ENCODE data around the gene FAM53B.

The FAM53B gene

DNA sequence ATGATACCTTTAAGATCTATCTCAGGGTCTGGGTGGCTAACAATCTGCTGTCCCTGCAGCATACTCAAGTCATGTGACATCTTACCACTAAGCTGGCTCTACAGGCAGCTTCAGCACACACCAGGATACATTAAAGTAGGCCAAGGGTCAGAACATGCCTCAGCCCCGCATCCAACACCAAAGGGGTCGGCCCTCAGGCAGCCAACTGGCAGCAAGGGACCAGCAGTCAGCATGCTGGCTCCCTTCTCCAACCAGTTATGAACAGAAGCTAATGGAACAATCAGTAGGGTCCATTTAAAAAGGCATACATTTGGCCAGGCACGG, 37.1 kb downstream of the FAM53B start:
- no peak for DNase-seq

DNA sequence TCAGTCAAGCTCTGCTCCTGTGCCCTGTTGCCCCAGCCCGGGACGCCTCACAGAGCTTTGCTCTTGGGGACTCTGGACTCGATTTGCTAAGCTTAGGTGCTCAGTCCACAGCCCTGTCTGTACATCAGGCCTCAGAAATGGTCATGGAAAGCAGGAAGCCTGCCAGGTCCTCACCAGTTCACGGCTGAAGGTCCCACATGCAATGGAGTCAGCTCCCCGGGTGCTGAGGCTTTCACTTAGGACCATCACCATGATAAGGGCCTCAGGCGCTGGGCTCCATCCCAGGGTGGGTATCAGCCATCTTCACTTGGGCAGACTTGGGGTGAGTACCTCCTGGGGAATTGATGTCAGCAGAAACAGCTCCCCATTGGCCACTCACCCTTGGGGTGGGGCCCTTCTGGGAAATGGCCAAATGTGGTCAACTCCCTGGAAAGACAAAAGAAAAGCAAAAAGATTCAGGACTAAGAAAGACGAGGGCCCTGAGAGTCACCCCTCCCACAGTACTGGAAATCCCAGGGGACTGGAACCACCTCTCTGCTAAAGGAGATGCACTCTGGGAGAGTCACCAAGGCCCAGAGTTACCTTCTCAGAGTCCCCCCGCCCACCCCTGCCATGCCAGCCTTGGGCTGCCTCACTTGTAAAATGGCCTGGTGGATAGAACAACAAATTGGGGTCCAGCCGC, 37.6 kb downstream of the FAM53B start:
- DNase-seq = no peak

DNA sequence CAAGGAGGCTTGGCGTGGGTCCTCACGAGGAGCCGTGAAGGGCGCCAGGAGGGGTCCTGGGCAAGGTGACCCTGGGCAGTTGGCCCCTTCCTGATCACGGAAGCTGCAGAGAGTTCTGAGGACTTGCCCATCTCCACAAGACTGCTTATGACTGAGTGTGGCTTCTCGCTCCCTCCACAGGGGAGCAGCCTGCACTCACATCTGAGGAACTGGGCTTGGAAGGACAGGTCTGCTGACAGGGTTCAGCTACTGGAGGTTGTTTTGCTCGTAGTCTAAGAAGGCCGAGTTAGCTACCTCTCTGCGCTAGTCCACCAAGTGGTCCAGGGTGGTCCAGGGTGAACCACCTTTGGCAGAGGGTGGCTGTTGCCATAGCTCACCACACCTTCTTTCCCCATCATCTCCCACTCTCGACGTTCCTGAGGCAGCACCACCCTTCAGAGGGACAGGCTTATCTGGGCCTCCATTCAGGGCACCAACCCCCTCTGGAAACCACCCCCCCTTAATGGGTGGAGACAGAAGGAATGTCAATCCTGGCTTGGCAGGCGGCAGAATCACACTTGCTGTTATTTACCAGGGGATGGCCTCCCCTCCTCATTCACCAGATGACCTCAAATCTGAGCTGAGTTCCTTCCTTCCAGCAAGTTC, 38.2 kb downstream of the FAM53B start:
- DNase-seq = no peak

DNA sequence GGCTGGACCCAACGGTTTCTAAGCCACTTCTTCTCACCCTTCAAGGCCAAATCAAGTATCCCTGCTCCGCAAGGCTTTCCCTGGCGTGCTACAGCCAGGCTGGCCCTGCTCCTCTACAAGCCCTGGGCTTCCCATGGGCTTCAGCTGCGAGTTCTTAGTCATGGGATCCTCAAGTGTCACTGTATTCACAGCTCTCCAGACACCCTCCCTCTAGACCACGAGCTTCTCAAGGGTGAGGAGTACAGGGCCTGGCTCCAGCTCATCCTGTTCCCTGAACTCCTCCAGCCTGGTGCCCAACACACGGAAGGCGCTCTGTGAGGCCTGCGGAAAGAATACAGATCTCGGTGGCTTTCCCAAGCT, 38.8 kb downstream of the FAM53B start:
- no peak for DNase-seq

DNA sequence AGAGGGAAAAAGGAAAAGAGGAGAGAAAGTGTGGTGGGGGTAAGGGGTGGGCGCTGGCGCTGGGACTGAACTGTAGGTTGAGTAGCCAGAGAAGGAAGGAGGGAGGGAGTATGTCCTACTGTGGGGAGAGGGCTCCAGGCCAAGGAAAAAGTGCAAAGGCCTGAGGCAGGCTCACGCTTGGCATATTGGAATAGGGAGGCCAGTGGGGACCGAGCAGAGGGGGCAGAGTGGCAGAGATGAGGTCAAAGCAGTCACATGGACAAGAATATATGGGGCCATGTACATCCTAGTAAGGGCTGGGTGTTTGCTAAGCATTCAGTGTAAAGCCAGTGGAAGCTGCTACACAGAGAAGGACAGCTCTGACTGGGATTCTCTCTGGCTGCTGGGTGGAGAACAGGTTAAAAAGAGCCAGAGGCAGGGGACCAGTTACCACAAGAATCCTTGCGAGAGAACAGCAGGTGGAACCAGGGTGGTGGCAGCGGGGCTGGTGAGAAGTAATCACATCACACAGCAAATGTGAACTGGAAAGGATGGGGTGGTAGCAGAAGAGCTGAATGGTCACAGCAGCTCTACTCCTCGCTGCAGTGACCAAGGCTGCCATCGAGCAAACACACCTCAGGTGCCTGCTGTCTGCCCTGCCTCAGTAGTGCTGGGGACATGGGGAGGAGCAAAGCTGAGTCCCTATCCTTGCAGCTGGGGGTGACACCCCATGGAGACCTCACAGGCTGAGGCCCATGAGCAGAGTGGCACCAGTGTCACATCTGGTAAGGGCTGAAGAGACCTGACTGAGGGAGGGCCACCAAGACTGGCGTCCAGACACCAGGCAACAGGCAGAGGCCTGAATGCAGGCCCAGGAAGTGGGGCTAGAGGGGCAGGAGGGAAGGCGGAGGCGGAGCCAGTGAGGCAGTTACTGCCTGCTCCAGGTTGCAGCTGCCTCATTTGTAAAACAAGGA, 39.5 kb downstream of the FAM53B start:
- no peak for DNase-seq

DNA sequence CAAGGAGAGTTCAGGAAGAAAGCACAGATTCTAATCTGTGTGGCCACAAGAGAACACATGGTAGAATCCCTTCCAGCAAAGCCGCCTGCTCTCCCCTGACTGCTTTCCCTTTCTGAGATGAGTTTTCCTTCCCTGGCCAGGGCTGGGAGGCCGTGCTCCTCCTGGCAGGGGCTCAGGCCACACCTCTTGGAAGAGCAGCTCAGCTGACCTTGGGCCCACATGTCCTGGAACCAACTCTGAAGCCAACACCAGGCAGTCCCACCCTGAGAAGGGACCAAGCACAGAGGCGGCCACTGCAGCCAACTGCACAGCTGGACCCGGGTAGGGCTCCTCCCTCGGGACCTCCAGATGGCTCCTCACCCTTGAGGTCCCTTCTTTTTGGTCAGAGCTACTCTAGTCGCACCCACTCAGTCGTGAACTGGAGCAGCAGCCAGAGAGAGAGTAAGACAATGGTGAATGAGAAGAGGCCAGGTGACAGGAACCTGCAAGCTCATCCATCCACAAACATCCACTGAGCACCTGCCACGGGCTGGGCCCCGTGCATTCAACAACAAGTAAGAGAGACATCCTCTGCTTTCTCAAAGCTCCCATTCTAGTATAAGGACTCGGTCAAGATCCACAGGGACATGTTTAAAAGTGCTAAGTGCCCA, 40.3 kb downstream of the FAM53B start:
- no peak for DNase-seq

DNA sequence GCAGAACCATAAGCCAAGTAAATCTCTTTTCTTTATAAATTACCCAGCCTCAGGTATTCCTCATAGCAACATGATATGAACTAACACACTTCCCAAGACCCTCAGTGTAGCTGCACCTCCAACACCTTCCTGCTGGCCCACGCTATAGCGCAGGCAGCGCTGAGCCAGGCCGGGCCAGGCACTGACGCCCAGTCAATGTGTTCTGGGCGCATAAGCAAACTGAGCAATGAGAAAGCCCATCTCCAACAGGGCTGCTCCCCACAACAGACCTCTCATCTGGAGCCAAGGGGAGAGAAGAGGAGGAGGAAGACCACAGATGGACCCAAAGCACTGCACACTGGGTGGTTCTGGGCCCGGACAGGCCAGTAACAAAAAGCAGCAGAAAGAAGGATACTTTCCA, 40.8 kb downstream of the FAM53B start:
- DNase-seq = no peak

DNA sequence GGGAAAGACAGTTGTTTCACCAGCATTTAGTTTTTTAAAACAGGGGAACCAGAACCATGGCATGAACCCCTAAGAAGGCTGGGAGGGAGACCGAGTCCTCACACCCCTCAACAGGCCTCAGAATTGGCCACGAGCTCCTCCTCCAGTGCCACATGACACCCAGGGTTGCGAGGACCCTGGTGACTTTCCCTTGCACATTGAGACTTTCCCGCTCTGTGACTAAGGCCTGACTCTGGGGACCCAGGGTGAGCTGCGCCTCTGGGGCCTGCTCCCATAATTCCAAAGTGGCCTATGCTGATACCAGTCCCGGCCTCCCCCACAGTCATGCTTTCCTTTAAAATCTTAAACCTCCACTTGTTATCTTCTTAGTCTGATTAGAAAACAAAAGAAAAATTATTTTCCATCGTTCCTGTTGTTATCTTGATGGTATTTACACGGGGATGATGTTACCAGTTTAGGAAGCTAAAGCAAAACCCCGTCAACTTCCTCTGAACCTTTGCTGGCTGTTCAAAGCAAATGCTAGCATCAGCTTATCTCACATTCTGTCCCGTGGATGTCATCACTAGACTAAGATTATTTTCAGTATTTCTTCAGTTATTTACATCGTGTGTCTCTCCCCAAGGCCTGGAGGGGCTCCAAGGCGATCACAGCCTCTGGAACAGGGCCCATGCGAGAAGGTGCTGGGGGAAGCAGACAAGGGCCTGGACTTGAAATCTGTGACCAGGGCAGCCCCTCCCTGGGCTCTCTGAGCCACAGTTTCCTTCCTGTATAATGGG, 42.1 kb downstream of the FAM53B start:
- peak; percentile 42 for DNase-seq

DNA sequence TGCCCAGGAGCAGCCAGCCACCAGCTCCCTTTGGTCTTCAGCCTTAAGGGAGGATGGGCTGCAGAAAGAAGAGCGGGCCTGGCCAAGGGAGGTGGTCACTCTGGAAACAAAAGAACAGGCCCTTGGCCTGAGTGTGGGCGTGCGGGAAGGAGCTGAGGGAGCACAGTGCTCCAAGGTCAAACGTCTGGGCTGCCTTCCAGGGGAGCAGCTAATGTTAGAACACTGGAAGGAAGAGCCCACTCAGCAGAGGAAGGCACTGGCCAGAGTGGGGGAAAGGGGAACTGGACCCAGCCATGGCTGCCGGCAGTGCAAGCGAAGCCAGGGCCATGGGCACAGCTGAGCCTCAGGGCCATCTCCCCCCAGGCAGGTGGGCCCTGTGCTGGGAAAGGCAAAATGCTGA, 42.7 kb downstream of the FAM53B start:
- DNase-seq = no peak

DNA sequence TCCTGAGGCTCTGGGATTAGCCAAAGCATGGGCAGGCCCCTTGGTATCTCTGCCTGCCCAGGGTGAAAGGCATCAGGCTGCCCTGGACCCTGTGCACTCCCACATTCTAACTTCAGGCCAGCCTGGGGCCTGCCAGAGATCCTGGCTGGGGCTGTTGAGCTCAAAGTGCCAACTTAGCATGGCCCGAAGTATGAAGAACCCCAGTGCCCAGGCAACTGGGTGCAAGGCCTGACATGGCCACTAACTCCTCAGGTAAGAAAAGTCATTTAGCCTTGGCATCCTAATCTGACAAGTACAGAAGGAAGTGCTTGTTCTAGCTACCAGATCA, 43.2 kb downstream of the FAM53B start:
- DNase-seq = no peak

DNA sequence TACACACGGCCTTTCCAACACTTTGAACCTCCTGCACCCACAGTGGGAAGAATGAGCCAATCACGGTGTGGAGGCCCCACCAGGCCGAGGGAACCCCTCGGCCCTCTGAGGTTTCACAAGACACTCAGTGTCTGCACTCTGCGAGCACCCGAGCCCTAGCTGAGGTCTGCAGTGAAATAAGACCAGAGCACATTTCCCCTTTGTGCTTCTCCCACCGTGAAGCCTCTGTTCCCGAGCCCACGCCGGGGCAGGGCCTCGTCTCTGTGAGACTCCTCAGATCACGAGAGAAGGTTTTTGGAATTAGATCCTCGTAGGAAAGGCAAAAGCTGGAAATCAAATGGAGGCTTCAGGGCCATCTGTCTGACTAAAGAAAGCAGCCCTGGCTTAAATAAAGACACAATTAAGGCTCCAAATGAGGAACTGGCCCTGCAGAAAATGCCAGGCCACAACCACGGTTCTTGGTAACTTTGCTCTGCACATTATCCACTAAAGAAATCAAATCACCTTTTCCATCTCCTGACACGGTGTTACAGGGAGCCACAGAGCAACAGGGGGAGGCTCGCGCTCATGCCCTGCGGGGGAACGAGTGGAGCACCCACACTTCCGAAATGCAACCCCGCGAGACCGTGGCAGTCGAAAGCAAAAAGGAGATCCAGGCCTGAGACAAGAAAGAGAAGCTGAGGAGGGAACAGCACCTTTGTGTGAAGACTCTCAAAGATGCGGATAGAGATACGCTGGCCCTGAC, 43.7 kb downstream of the FAM53B start:
- DNase-seq = no peak

DNA sequence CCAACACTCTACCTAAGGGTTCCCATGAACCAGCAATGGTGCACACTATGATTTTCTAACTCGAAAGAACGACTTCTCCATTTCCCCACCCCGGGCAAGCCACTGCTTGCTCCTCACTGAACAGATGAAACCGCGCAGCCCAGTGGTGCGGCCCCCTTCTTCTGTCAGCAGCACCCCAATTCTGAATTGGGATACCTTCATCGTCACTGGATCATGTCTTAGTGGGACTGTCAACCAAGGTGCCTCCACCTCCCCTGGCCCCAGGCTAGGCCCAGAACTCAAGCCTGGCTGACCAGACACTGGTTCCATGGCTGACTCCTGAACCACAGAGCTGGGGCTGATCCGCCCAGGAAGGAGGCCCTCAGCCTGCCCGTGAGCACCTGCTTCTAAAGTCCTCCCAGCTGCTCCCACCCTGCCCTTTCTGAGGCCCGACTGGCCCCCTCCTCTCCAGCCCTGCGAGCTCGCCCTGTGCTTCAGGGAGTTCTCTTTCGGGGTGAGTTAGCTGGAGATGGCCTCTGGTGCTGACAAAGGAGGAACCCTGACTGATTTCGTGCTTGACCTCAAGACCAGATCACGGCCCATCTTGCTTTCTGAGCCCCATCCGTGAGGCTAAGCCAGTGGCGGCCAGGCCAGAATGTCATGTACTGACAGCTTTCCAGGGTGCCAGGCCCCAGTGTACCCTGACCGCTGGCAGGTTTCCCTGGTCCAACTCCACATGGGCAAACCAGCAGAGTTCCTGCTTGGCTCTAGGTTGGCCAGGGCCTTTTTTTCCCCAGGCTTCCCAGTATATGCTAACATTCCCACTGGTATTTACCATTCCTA, 44.5 kb downstream of the FAM53B start:
- no peak for DNase-seq

DNA sequence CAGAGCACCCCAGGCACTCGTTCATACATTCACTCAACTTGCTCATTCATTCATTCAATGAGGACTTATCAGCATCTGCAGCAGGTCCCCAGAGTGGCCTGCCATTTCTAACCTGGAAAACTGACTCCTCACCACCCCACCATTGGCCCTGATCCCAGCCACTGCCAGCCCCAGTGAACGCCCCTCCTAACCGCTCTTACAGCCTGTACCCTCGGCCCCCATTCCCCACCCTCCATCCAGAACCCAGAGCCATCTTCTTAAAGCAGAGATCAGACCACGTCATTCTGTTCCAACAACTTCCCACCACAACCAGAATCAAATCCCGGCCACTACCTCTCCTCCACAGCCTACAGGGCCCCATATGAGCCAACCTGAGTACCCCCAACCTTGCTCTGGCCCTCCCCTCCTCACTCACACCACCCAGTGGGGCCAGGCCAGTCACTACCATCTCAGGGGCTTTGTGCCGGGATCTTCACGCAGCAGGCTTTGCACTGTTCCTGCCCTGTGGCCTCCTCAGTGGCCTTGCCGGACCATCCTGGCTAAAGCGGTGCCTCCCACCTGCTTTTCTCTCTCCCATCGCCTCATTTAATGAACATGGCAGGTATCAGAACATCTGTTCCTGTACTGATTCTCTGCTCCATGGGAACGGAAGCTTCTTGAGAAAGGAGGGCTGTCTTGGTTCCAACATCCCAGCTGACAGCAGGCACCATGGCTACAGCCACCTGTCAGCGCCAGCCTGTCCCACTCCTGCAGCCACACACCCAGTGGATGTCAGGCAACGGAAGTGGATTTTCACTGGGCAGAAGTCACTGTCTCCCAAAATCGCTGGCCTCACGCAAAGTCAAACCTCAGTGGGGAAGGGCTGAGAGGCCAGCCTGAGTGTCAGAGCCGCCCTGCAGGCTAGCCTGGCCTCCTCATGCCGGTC, 45.4 kb downstream of the FAM53B start:
- DNase-seq = no peak

DNA sequence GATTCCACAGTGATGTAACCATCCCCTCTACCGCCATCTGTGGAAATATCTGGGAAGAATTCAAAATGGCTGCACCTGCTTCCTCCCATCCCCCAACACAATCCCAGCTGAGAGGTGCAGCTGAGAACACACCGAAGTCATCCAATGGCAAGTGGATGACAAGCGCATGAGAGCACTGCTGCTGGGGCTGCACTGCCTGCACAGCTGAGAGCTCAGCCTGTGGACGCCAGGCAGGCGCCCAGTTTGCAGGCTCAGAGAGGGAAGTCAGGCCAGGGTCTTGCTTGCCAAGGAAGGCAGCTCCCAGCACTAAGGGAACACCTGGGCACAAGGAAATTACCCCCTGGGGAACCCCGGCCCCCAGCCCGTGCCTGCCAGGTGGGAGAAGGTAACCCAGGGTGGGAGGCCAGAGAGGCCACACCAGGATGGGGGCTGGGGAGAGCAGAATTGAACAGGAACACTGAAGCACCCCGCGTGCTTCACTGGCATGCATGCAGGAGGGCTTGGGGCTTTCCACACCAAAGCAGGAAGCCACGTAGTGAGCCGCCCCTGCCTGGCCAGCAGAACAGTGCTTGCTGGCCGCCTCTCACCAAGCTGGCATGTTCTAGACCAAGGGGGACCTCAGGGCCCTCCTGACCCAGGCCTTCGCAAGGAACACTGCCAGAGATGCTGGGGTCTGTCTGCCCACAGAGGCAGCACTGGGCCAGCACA, 46.2 kb downstream of the FAM53B start:
- DNase-seq = peak; percentile 51

DNA sequence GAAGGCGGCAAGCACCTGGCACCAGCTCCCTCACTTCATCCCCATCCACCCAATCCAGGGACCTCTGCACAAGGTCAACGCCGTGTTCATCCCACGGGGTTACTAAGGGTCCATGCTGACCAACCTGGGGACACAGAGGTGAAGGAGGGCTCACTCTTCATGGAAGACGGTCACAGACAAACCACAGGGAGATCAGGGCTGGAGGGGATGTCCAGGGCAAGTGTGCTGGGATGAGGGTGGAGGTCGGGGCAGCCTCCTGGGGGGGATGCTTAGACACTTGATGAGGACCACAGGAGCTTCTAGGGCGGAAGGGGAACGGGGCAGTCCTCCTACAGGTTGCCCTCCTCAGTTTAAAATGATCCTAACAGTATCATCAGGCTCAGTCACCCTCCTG, 46.7 kb downstream of the FAM53B start:
- DNase-seq = no peak

DNA sequence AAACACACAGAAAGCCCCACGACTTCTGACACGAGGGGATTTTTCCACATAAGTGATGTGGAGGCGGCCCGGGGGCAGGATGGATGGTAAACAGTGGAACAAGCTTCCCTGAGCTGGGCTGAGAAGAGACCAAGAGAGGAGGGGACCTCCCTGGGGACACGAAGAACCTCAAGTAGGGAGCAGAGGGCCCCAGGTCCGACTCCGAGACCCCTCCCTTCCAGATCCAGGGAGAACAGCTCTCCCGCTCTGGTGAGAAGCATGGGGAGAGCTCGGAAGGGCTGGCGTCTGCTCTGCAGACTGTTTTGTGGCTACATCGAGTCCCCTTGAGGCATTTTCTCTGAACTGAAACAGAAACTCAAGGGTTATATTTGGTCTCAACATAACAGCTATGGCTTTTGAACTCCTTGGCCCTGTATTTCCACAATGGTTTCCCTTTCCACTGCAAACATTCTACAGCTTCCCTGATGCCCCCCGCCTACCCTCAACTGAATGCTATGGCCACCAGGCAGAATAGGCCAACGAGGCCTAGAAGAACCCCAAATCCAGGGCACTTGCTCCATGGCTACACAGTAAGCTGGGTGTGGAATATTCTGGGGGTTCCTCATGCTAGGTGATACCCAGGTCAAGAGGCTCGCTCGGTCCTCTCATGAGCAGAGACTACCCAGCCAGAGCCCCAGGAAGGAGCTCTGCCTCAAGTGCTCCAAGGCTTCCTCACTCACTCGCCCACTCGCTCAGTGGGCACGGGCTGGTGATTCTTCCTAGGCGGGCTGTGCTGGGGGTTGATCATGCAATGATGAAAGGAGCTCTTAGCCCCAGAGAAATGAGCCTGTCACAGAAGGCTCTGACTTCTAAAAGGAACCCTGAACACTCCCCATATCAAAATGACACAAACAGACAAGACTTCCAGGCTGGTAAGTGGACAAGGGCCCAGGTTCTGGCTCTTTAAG, 47.5 kb downstream of the FAM53B start:
- DNase-seq = no peak

DNA sequence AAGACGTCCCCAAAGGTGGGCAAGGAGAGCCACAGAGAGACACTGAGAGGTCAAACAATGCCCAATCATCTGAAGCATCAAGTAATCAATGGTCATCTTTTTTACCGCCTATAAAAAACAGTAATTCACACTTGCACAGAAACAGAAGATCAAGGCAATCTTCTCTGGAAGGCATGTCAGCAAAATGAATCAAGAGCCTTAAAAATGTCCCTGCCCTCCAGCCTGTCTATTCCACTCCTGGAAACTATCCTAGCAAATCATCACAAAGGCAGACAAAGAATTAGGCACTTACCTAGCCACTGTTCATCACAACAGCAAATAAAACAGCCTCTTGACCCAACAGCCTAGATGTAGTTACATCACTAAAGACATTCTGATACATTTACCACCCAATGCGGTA, 48.9 kb downstream of the FAM53B start:
- no peak for DNase-seq
